OCI-LY1 (cell line): ENCODE data around the gene RAET1E.

Experiments used
- EZH2 ChIP-seq: fragments of 200-600 bp; sonication (generic), shearing (Covaris generic); IDR thresholded peaks from 2 replicates; pipeline ENCODE4 v1.8.0; 2017; ENCODE audit warnings: borderline replicate concordance, mixed run types, mild to moderate bottlenecking, antibody characterized with exemption, low read length, moderate library complexity, mixed read lengths
- TF ChIP-seq, protein P1 (sequence below): fragments of 200-600 bp; sonication (generic), shearing (Covaris generic); IDR thresholded peaks from 2 replicates; pipeline ENCODE4 v1.5.1; 2017; ENCODE audit warnings: mild to moderate bottlenecking, antibody characterized with exemption, low read length, moderate library complexity, mixed read lengths

DNA sequence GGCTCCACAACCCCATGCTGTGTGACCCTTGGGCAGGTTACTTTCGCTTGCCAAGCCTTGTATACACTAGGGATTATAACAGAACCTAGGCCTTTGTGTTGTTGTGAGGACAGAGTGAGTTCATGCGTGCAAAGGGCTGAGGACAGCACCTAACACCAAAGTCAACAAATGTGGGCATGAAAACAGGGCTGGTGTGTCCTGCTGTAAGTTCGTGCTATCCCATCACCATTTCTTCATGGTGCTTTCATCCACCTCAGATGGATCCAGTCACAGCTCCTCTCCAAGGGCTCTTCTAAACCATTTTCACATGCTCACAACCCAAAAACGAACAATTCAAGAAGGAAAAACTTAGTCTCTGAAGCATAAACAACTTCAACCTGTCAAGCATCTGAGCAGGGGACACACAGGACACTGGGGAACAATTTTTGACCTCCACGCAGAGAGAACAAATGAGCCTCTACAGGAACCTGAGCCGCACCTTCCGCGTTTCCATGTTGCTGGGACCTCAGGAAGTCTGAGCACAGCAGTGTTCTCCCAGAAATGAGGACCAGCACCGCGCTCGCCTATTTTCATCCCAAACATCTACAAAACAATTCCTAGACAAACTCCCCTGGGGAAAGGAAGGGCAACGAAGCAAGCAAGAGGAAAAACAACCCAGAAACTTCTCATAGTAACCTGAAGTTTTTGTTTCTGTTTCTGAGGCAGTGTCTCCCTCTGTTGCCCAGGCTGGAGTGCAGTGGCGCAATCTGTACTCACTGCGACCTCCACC, 36.9 kb downstream of the RAET1E start:
- TF ChIP-seq, protein P1, sequence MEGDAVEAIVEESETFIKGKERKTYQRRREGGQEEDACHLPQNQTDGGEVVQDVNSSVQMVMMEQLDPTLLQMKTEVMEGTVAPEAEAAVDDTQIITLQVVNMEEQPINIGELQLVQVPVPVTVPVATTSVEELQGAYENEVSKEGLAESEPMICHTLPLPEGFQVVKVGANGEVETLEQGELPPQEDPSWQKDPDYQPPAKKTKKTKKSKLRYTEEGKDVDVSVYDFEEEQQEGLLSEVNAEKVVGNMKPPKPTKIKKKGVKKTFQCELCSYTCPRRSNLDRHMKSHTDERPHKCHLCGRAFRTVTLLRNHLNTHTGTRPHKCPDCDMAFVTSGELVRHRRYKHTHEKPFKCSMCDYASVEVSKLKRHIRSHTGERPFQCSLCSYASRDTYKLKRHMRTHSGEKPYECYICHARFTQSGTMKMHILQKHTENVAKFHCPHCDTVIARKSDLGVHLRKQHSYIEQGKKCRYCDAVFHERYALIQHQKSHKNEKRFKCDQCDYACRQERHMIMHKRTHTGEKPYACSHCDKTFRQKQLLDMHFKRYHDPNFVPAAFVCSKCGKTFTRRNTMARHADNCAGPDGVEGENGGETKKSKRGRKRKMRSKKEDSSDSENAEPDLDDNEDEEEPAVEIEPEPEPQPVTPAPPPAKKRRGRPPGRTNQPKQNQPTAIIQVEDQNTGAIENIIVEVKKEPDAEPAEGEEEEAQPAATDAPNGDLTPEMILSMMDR: no peak; the same call in 1 of the 2 replicates
- TF ChIP-seq EZH2: no peak
